GM18511 (cell line): ENCODE results near the gene CHRNA3.

Source experiments
- ATAC-seq: cut with Tn5 transposase; IDR thresholded peaks from one replicate; pipeline ENCODE4 v1.9.1; 2021; ENCODE audit warnings: mild to moderate bottlenecking, moderate library complexity; ENCODE audit not compliant: unreplicated experiment

The CHRNA3 gene

GRCh38 chr15:78637776-78638435, 17.1 kb upstream of the CHRNA3 start:
- ATAC-seq: no peak

- ATAC-seq: no peak
Observed at GRCh38 chr15:78636378-78636859, 15.6 kb upstream of the CHRNA3 start.

DNA sequence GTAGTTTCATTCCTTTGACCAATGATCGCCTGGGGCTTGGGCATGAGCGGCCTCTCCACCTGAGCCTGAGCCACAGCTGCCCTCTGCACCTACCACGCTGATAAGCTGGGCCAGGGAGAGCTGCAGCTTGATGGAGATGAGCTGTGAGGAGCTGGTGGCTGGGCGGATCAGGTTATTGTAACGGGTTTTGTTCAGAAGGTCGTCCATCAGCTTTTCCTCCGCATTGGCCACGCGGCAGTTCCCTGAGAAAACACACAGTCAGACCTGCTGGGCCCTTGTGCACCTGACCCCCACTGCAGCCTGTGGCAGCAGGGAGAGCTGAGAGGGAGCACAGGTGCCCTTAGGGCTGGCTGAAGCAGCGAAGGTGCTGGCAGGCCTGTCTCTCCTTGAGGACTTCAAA, 14.6 kb upstream of the CHRNA3 start:
- no peak for ATAC-seq

DNA sequence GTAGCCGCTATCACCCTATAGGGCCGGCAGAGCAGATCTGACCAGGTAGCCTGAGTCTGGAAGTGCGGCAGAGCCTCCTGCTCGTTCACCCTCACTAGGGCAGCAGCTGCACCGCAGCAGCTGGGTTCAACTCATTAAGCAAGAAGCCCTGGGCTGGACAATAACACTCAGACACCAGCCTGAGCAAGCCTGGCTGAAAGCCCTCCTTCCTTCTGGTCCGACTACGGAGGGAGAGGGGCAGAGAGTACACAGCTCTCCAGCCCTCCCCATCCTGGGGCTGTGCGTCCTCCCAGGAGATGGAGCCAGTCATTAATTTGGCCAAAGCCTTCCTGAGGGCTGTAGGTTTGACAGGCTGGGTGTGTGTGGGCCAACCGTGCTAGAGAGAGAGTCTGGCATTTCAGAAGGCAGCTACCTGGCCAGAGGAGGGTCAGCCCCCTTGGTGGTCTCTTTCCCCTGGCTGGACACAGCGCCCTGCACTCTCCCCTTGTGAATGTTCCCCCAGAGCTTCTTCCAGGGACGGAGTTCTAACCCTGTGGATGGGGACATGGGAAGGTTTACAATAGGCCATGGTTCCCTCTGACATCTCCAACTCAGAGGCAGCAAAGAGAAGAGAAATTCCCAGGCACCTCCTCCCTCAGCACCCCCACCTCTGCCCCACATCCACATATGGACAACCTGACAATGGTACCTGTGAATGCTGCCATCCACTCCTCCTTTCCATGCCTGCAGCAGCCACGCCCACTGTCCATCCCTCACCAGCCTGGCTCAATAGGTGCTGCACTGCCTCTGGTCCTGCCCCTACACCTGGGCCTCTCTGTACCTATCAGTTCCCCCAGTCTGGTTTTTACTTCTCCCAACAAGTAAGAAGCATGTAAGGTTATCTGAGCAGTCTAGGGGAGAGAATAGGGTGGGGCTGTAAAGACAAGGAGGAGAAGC, 13.7 kb upstream of the CHRNA3 start:
- no peak for ATAC-seq

DNA sequence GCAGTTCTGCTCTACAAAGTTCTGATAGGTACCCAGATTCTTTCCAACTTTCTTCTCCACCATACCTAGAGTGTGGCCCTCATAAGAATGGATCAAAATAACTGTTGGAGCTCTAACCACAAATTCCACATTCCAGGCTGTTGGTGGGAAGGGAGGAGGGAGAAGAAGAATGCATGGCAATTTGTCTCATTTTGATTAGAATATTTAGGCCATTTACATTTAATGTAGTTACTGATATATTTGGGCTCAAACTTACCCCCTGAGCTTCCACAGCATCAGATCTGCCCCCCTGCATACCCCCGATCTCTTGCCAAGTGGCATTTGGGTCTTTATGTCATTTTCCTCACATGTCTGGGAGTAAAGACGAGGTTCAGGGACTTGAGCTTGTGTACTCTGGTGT, 12.6 kb upstream of the CHRNA3 start:
- ATAC-seq: no peak

- no peak for ATAC-seq
Observed at GRCh38 chr15:78630886-78631633, 10.3 kb upstream of the CHRNA3 start.

GRCh38 chr15:78629716-78630065, 8.9 kb upstream of the CHRNA3 start:
- ATAC-seq: no peak

DNA sequence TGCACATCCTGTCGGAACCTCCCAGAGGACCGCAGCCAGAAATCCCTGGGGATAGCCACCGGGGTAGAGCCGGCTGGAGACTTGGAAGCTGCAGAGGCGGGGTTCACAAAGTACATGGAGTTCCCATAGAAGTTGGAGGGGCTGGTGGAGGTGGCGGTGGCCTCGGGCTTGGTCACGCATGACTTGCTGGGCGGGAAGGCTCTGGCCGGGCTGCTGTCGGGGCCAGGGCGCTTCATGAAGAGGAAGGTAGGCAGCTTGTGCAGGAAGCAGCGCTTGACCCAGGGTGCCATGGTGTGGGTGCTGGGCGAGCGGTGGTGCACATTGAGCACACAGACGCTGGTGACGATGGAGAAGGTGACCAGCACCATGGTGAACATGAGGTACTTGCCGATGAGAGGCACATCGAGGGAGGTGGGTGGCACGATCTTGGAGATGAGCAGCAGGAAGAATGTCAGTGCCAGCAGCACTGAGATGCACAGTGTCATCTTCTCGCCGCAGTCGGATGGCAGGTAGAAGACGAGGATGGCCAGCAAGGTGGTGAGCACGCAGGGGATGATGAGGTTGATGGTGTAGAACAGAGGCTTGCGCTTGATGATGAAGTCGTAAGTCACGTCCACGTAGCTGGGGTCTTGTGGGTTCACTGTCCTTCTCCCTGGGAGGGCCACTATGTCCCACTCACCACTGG, 8.4 kb upstream of the CHRNA3 start:
- ATAC-seq: no peak

DNA sequence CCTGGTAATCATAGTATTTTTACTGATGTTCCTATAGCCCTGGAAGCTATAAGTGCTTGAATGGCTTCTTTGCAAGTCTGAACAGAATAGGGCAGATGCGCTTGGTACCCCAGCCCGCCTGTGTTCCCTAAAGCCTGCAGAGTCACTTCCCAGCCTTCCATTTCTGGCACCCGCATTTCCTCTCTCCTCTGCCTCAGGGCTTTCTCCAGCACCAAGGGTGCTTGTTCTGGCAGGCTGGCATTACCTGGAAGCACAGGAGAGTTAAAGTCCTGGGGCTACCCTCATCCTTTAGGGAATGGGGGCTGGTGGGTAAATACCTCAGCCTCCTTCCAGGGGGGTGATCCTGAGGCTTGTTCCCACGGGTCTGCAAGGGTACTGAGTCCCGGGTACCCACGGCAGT, 7.4 kb upstream of the CHRNA3 start:
- ATAC-seq: no peak

DNA sequence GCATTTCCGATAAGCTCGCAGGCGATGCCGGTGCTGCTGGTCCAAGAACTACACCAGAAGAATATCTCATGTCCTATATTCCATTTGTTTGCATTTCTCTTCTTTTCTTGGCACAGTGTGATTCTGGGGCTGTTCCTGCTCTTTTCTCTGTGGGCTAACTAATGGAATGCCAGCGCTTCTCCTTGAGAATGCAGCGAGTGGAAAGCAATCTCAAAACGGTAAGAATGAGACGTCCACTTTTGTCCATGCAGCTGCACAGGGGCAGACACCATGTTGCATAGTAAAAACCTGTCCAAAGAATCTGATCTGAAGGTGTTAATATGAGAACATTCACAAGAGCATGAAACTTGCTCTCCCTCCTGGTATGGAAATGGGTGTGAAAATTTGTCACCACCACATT, 6.6 kb upstream of the CHRNA3 start:
- no peak for ATAC-seq

GRCh38 chr15:78626381-78626995, 5.7 kb upstream of the CHRNA3 start:
- ATAC-seq: no peak

GRCh38 chr15:78625606-78626280, 4.9 kb upstream of the CHRNA3 start:
- no peak for ATAC-seq

- ATAC-seq: no peak
Observed at GRCh38 chr15:78624651-78625590, 4.1 kb upstream of the CHRNA3 start.

GRCh38 chr15:78623786-78624497, 3.1 kb upstream of the CHRNA3 start:
- no peak for ATAC-seq

GRCh38 chr15:78621810-78622402, 1.1 kb upstream of the CHRNA3 start:
- no peak for ATAC-seq

DNA sequence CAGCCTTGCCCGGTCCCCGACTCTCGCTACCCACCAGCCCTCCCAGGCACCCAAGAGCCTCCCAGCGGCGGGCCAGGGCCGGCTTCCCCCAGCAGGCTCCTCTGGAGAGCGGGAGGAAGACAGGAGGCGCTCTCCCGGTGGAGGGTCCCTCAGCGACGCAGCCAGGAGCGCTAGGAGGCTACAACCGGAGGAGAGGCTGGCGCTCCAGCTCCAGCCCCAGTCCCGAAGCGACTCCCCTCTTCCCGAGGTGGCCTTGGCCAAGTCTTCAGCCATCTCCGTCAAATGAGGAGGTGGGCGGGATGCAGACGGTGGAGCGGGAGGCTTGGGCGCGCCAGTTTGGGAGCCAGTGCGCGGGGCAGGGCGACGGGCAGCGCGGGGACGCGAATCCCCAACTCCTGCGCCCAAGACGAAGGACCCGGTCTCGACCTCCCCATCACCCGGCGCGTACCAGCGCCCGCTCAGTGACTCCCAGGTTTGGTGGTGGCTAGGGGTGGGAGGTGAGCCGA, 722 bp downstream of the CHRNA3 start:
- no peak for ATAC-seq
